Measurements from ENCODE around the gene PLEKHA8. TPM values are rescaled to one million over a fixed set of nuclear protein-coding genes. Genes with fewer than 3 reads are reported as not detected.

PLEKHA8 gene
- total and polyA plus RNA-seq, 8 donors, result 2.2 to 18.5 (median 6.0) TPM

DNA sequence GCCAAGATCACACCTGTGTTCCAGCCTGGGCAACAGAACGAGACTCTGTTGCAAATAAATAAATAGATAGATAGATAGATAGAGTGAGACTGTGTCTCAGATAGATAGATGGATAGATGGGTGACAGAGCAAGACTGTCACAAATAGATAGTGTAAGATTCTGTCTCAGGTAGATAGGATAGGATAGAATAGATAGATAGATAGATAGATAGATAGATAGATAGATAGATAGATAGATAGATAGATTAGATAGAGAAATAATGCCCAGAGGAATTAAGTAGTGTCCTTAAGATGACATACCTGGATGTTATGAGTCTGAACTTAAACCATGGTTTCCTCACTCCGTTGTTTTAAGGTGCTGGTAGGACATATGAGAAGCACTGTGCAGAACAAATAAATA, 8.0 kb downstream of the PLEKHA8 start:
- Histone ChIP-seq H3K4me1 (peaks cover 12 to 35% (median 22%) of the 10 kb centered on the region in 4 donors), H3K4me3 (no peak overlapping the region), H3K27me3 (no peaks in the 10 kb centered on the region), H3K36me3 (no peaks in the 10 kb centered on the region), H3K27ac (no peak overlapping the region), H3K9me3 (no peaks in the 10 kb centered on the region)
- WGBS, 5 donors, result 59 to 83% (median 77%) methylated on average over 2 of the region's 2 CpGs
- intact Hi-C loops (cut with DNase I; ENCODE audit: low total_unique reads), result no loop called here
- no peak for TF ChIP-seq POLR2AphosphoS5 (IDR thresholded peaks at IDR 0.05)
- no peak for DNase-seq

DNA sequence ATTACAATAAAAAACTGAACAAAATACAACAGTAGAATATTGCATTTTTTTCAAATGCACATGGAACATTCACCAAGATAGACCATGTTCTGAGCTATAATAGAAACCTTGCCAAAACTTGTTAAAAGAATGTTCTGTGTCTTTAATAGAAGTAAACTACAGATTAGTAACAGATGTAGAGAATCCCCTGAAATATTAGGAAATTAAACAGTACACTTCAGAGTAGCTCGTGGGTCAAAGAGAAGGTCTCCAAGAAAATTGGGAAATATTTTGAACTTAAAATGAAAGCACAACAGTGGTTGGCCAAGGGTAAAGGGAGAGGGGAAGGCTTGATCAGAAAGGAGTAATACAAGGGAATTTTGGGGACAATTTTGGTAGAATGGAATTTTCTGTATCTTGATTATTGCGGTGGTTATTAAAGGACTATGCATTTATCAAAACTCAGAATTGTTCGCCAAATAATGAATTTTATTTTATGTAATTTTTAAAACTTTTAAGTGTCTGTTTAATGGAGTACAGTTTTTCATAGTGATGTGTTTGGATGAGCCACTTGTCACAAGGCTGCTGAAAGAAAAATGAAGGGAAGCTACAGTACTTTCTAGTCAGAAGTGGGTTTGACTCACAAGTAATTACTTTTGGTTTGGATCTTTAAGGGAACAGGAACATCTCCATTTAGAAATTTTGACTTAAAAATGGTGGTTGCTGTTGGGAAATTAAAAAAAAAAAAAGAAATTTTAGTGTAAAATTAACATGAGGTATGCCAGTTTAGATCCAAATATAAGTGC, 10.2 kb downstream of the PLEKHA8 start:
- TF ChIP-seq POLR2A (IDR thresholded peaks at IDR 0.05) (no peak), POLR2AphosphoS5 (IDR thresholded peaks at IDR 0.05) (no peak), EP300 (IDR thresholded peaks at IDR 0.05) (no peak)
- TF ChIP-seq, protein P1, sequence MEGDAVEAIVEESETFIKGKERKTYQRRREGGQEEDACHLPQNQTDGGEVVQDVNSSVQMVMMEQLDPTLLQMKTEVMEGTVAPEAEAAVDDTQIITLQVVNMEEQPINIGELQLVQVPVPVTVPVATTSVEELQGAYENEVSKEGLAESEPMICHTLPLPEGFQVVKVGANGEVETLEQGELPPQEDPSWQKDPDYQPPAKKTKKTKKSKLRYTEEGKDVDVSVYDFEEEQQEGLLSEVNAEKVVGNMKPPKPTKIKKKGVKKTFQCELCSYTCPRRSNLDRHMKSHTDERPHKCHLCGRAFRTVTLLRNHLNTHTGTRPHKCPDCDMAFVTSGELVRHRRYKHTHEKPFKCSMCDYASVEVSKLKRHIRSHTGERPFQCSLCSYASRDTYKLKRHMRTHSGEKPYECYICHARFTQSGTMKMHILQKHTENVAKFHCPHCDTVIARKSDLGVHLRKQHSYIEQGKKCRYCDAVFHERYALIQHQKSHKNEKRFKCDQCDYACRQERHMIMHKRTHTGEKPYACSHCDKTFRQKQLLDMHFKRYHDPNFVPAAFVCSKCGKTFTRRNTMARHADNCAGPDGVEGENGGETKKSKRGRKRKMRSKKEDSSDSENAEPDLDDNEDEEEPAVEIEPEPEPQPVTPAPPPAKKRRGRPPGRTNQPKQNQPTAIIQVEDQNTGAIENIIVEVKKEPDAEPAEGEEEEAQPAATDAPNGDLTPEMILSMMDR (IDR thresholded peaks at IDR 0.05), result no peak
- Histone ChIP-seq H3K27ac (peak overlapping the region in 1 of 5 donors; percentile 31), H3K27me3 (no peaks in the 10 kb centered on the region)

DNA sequence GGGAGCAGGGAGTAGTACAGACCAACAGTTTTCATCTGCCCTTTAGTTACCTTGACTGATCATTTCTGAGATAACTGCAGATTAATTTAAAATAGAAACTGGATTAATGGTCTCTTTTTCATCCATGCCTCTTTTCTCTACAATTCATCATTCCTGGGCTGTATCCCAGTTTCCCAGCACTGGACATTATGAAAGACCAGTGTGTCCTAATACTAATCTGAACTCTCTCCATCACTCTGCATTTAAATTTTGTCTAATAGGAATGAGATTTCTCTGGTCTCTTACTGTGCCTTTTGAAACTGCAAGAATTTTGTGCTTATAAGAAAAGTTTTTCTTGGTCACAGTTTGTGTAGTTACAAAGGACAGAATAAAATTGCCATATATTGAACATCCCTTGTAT, 12.7 kb downstream of the PLEKHA8 start:
- DNase-seq, result no peak
- H3K27me3 ChIP-seq, result no peaks in the 10 kb centered on the region
- TF ChIP-seq POLR2A (IDR thresholded peaks at IDR 0.05) (no peak), EP300 (IDR thresholded peaks at IDR 0.05) (no peak), POLR2AphosphoS5 (IDR thresholded peaks at IDR 0.05) (no peak)
- TF ChIP-seq, protein P1 (IDR thresholded peaks at IDR 0.05), result no peak
- no peak overlapping the region for H3K4me3 ChIP-seq
- H3K9me3 ChIP-seq, result no peaks in the 10 kb centered on the region
- intact Hi-C loops (cut with DNase I; ENCODE audit: low total_unique reads), result no loop called here
- H3K4me1 ChIP-seq, result peaks cover 7 to 25% (median 18%) of the 10 kb centered on the region in 4 donors
- H3K27ac ChIP-seq, result peak overlapping the region in 1 of 5 donors; percentile 35
- peaks cover 0 to 10% (median 5%) of the 10 kb centered on the region in 4 donors for H3K36me3 ChIP-seq

More for the DNA sequence above, 10.2 kb downstream of the PLEKHA8 start:
- Histone ChIP-seq H3K4me1 (peaks cover 7 to 25% (median 17%) of the 10 kb centered on the region in 4 donors), H3K36me3 (no peaks in the 10 kb centered on the region), H3K9me3 (no peaks in the 10 kb centered on the region), H3K4me3 (no peak overlapping the region)
- intact Hi-C loops (cut with DNase I; ENCODE audit: low total_unique reads), result no loop called here
- DNase-seq, result peak in 1 of 2 donors; percentile 33
- 70 to 90% (median 86%) methylated on average over 3 of the region's 3 CpGs for WGBS, 5 donors

- Histone ChIP-seq H3K27ac (no peak overlapping the region), H3K4me1 (peaks cover 7 to 32% (median 19%) of the 10 kb centered on the region in 4 donors), H3K27me3 (no peaks in the 10 kb centered on the region), H3K36me3 (peaks cover 0 to 18% (median 12%) of the 10 kb centered on the region in 4 donors), H3K9me3 (no peaks in the 10 kb centered on the region), H3K4me3 (no peak overlapping the region)
- no peak for DNase-seq
- intact Hi-C loops (cut with DNase I; ENCODE audit: low total_unique reads), result no loop called here
- WGBS, 5 donors, result 91 to 94% (median 93%) methylated on average over 4 of the region's 4 CpGs
- TF ChIP-seq, protein P1 (IDR thresholded peaks at IDR 0.05), result no peak
- no peak for TF ChIP-seq POLR2A (IDR thresholded peaks at IDR 0.05)
- TF ChIP-seq EP300 (IDR thresholded peaks at IDR 0.05), result no peak
- no peak for TF ChIP-seq POLR2AphosphoS5 (IDR thresholded peaks at IDR 0.05)
These were observed 13.5 kb downstream of the PLEKHA8 start for GRCh38 chr7:30041526-30042269.
